ENCODE measurements around the gene SCD5. TPM values are rescaled to one million over a fixed set of nuclear protein-coding genes. Genes with fewer than 3 reads are reported as not detected.

SCD5 gene
- total and polyA plus RNA-seq, 3 donors from 2014 or later, result 76.4 to 161 (median 149) TPM

DNA sequence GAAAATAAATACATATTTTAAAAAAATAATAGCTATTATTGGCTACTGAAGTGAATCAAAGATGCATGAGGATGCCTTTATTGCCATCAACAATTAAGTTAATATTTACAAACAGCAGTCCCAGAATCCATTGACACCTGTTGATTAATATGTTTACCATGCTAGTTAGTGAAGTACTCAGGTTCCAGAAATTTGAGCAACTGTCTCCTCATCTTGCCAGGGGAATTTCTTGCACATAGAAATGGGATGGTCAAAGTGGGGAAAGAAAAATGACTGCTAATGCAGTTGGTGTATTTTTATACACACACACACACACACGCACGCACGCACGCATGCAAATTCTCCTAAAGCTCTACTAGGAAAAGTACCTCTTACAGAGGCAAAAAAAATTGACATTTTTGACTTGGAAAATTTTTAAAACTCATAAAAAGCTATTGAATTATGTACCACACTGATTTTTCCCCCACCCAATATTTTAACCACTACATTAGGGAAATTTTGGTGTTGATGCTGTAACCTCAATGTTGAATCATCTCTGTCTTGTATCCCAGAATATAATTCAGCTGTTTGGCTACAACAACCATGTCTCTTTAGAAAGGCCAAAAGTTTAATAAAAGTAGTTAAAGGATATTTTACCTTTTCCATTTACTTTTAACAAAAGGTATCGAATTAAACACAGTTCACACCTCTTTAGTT lies 131.5 kb downstream of the SCD5 start:
- 88 to 97% methylated on average over 5 of the region's 5 CpGs for WGBS, 2 donors
- H3K4me3 ChIP-seq, result no peak overlapping the region
- H3K9me3 ChIP-seq, result no peaks in the 10 kb centered on the region
- no peak for TF ChIP-seq CTCF (IDR thresholded peaks at IDR 0.05)
- TF ChIP-seq POLR2A (IDR thresholded peaks at IDR 0.05), result no peak
- no peaks in the 10 kb centered on the region for H3K36me3 ChIP-seq (ENCODE audit: low read depth, missing control alignments)
- H3K27ac ChIP-seq, result no peak overlapping the region
- DNase-seq, result no peak
- H3K4me1 ChIP-seq, result peaks cover 11% of the 10 kb centered on the region
- H3K27me3 ChIP-seq, result no peaks in the 10 kb centered on the region
- intact Hi-C loops (cut with DNase I; ENCODE audit: low total_unique reads), result no loop called here

DNA sequence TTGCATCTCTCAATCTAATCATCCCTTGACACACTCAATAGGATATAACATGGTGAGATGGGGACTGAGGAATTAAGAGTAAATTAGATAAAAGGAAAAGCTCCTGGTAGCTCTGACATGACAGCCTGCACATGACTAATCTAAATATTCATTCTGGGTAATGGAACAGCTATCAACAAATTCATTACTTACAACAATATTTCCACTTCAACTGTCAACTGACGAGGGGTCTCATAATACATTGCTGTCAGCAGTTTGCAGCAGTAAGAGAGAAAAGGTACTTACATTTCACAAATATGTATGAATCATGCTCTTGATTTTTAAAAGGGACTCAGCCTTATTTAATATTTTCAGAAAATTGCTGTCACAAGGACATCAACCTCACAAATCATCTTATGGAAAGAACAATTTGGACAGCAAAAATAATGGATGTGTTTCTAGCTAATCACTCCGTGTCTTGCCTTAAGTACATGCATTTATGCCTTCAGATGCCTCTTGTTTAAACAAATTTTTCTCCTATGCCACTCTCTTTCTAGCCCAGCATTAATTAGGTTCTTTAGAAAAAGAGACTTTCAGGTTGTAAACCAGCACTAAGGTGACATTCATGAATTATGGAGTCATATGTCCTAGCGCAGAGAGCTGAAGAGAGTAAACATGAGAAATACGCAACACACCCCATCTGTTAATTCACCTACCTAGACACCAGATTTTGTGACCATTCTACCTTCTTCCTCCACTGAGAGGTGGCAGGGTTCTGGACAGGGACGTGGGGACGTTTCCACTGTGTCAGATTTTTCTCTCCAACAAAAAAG lies 137.2 kb downstream of the SCD5 start:
- Histone ChIP-seq H3K4me3 (no peak overlapping the region), H3K9me3 (no peaks in the 10 kb centered on the region), H3K4me1 (peaks cover 11% of the 10 kb centered on the region), H3K27ac (no peak overlapping the region), H3K27me3 (no peaks in the 10 kb centered on the region), H3K36me3 (ENCODE audit: low read depth, missing control alignments) (no peaks in the 10 kb centered on the region)
- no peak for DNase-seq
- intact Hi-C loops (cut with DNase I; ENCODE audit: low total_unique reads), result no loop called here
- 86 to 90% methylated on average over 6 of the region's 6 CpGs for WGBS, 2 donors
- TF ChIP-seq CTCF (IDR thresholded peaks at IDR 0.05), result no peak

DNA sequence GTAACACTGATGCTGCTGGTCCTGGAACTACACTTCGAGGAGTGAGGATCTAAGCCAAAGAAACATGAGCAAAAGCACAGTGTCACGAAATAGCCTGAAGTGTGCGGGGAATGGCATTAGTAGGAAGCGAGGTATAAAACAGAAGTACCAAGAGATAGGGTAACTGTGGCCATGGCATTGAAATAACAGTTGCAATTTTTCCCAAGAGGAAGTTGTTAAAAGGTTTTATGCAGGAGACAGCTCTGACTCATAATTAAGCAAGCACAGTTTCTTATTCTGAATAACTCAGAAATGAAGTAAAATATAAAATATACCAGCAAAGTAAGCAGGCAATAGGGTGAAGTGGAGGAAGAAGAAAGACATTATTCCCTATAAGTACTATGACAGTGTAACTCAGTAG lies 146.5 kb downstream of the SCD5 start:
- DNase-seq, result no peak
- no peaks in the 10 kb centered on the region for H3K36me3 ChIP-seq (ENCODE audit: low read depth, missing control alignments)
- H3K27ac ChIP-seq, result no peak overlapping the region
- 36 to 54% methylated on average over 3 to 4 of the region's 4 CpGs for WGBS, 2 donors
- TF ChIP-seq POLR2A (IDR thresholded peaks at IDR 0.05) (no peak), CTCF (IDR thresholded peaks at IDR 0.05) (no peak)
- no peaks in the 10 kb centered on the region for H3K4me1 ChIP-seq
- intact Hi-C loops (cut with DNase I; ENCODE audit: low total_unique reads), result no loop called here
- no peaks in the 10 kb centered on the region for H3K9me3 ChIP-seq
- H3K4me3 ChIP-seq, result no peak overlapping the region
- H3K27me3 ChIP-seq, result no peaks in the 10 kb centered on the region

DNA sequence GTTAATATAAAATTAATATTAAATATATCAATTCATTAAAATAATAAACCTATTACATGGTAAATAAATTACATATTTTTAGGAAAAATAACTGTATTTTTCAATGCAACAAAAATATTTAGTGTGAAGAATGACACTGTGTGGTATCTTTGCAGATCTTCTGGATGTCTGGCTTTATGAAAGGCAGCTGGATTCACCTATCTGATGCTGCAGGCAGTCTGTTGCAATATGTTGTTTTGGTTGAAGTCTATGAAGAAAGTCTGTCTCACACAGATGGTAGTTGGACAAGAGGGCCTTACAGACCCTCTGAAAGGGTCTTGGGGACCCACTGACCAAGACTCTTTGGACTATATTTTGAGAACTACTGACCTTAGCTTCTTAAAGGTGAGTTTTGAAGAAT lies 147.7 kb downstream of the SCD5 start:
- Histone ChIP-seq H3K27me3 (no peaks in the 10 kb centered on the region), H3K4me1 (no peaks in the 10 kb centered on the region), H3K4me3 (no peak overlapping the region), H3K36me3 (ENCODE audit: low read depth, missing control alignments) (no peaks in the 10 kb centered on the region), H3K9me3 (no peaks in the 10 kb centered on the region), H3K27ac (no peak overlapping the region)
- intact Hi-C loops (cut with DNase I; ENCODE audit: low total_unique reads), result no loop called here
- TF ChIP-seq CTCF (IDR thresholded peaks at IDR 0.05), result no peak
- DNase-seq, result no peak
